NOMO-1 treated with DMSO at 0.1 percent for 48 hours (cell line): ENCODE data around the gene CCDC97.
A peak's percentile ranks its signal among the peaks of the same experiment; 100 is the strongest.

Source experiments
- DNase-seq: peaks from one replicate; lab custom pipeline; 2025; ENCODE audit not compliant: unreplicated experiment; lab: John Stamatoyannopoulos, UW

CCDC97 gene

DNA sequence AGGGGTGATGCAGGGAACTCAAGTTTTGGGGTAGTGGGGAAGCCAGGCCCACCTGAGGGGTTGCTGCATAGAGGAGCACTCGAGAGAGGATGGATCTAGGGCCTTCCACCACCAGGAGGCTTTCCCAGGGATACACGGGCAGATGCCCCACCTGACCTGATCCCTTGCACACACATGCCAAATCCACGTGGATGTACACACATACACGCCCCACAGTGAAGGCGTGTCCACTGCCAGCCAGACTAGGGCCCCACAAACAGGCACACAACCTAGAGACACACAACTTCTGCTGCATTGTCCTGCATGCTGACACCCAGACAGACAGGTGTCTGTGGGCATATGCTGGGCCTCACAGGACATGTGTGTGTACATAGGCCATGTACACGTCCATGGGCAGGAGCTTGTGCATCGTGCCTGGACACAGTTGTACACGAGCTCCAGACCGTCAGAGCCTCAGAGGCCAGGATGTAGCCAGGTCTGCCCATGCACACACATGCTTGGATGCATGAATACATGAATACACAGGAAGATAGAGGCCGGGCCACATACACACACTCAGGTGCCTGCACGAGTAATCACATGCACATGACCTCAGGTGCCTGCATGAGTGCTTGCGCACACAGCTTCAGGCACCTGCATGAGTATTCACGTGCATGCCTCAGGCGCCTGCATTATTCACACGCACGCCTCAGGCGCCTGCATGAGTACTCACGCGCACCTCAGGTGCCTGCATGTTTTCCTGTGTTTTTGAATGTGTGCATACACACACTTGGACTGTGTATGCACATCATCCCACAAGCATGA, 8.9 kb downstream of the CCDC97 start:
- no peak for DNase-seq

DNA sequence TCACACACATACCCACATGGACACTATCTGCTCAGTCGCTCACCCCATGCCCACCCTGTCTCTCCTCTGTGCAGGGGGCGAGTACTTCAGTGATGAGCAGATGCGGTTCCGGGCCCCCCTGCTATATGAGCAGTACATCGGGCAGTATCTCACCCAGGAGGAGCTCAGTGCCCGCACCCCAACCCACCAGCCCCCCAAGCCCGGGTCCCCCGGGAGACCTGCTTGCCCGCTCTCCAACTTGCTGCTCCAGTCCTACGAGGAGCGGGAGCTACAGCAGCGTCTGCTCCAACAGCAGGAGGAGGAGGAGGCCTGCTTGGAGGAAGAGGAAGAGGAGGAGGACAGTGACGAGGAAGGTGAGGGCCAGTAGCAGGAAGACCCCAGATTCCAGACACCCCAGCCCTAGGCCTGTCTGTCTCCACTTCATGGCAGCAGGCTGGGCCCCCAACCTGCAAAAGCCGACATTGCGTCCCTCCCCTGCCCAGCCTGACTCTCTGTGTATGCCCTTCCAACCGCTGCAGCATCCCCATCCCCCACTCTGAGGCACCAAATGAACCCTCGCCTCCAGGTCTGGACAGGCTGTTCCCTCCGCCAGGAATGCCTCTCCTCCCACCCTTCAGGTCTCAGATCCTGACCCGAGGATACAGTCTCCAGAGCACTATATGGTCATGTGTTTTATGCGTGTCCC, 9.7 kb downstream of the CCDC97 start:
- no peak for DNase-seq

DNA sequence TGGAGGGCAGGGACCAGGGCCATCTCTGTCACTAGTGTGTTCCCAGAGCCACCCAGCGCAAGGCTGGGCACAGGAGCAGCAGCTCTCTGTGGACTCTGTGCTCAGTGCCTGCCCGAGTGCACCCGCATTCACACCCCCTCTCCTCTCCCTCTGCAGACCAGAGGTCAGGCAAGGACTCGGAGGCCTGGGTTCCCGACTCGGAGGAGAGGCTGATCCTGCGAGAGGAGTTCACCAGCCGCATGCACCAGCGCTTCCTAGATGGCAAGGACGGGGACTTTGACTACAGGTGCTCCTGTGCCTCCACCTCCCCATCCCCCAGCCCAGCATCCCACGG, 10.2 kb downstream of the CCDC97 start:
- DNase-seq = no peak

DNA sequence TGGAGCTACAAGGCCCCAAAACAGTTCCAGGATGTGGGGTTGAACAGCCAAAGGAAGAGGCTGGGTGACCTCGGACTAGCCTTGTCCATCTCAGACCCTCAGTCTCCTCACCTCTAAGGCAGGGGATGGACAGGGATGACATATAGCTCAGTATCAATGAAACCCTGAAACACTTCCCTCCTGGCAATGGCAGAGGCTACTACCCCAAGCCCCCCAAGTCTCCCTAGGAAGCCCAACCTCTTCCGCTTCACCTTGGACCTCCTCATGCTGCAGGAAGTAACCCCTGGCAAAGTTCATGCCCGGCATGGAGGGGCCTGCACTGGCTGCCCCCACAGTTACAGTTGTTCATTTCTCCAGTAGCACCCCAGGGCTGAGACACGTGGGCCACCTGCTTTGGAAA, 10.6 kb downstream of the CCDC97 start:
- DNase-seq = no peak

DNA sequence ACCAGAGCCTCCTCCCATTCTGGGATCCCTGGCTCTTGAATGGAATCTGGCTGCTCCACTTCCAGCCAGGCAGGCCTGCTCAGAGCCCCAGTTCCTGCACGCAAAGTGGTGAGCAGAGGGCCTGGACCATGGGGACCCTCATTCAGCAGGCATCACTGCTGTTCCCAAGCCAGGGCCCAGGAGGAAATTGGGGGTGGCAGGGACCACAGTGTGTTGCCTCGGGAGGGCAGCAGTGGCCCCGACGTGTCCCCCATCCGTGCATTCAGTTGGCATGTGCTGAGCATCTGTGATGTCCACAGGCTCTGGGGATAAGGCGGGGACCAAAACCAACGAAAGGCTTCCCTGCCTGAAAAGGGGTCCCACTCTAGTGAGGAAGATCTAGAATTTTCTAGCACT, 11.2 kb downstream of the CCDC97 start:
- DNase-seq = no peak

DNA sequence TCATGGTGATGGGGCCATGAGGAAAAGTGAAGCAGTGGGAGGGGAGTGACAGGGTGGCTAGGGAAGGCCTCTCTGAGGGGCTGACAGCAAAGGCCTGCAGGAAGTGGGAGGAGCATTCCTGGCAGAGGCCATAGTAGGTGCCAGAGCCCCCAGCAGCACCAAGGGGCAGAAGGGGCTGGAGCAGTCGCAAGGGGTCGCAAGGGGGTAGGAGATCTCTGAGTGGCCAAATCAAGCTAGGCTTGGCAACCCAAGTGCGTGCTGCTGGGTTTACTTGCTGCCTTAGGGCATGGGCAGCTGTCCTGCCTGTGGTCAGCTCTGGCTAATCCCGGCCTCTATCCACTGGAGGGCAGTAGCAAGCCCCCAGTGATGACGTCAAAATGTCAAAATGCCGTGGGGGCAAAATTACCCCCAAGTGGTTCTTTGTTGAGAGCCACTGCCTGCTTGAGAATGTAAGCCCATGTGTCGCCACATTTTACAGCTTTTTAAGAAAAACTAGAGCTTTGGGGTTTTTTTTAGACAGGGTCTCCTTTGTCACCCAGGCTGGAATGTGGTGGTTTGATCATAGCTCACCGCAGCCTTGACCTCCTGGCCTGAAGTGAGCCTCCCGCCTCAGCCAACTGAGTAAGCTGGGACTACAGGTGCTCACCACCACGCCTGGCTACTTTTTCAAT, 11.8 kb downstream of the CCDC97 start:
- peak; percentile 7 for DNase-seq

DNA sequence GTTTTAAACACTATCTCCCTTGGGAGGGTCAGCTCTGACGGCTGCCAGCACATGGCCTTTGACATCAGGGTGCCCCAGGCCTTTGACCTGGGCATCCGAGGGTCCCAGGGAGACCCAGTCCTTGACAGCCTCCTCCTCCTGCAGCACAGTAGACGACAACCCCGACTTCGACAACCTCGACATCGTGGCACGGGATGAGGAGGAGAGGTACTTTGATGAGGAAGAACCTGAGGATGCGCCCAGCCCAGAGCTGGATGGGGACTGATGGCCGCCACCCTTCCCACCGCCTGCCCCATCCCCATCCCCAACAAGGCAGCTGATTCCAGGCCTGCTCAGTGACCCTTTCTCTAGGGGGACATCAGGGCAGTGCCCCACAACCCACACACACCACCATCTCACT, 12.5 kb downstream of the CCDC97 start:
- DNase-seq = no peak

DNA sequence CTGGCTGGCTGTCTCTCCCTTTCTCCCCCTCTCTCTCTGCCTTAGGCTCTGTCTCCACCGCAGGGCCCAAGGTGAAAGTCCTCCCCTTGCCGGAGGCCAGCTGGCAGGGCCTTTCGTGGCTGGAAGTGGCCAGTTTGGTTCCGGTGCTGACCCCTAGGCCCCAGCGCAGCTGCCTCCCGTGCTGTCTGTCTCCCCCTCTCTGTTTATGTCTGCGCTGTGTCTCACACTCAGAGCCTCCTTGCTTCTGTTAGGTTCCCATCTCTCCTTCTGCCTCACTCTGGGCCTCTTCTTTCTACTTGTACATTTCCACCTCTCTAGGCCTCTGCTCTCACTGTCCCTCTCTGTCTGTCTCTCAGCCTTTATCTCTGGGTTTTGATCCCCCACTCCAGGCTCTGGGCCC, 13.1 kb downstream of the CCDC97 start:
- DNase-seq = no peak

DNA sequence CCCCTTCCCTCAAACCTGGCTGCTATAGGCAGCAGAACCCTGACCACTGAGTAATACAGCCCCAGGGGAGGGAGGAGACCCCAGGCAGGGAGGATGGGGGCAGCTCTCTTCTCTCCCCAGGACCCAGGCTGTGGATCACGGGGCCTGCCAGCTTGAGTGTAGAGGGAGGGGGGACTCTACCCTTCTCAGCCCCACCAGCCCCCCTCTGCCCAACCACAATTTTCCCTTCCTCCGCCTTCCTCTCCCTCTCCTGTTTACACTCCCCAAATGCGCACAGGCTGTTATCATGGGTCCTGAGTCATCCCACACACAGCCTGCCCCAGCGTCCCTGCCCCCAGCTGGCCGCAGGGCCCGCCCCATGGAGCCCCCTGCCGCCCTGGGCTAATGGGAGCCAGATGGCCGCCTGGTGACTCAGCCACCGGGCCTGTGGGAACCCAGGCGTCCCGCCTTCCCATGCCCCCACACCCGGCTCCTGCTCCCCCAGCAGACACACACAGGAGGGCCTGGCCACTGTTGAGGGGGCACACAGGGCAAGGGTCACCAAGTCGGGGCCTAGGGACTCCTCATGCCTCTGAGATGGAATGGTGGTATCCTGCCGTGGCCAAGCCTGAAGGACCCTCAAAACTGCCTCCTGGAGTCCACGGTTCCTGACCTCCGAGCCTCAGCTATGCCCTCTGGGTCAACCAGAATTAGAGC, 13.6 kb downstream of the CCDC97 start:
- peak; percentile 19 for DNase-seq

DNA sequence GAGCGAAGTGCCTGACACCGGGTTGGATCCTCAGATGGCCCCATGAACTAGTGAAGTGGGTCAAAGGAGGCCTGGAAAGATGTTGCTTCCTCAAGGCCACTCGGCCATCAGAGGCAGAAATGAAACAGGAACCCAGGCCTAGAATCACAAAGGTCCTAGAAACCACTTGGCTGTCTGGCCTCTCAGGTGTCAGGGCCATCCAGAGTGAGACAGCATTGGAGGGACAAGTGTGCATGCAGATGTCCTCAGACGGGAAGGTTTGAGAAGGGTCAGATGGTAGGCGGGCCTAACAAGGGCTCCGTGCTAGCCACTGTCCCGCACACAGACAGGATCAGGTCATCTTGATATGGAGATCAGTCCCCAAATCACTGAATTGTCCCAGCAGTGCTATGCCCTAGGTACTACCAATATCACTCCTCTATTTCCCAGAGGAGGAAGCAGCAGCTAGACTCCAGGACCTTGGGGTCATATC, 14.3 kb downstream of the CCDC97 start:
- peak; percentile 29 for DNase-seq

DNA sequence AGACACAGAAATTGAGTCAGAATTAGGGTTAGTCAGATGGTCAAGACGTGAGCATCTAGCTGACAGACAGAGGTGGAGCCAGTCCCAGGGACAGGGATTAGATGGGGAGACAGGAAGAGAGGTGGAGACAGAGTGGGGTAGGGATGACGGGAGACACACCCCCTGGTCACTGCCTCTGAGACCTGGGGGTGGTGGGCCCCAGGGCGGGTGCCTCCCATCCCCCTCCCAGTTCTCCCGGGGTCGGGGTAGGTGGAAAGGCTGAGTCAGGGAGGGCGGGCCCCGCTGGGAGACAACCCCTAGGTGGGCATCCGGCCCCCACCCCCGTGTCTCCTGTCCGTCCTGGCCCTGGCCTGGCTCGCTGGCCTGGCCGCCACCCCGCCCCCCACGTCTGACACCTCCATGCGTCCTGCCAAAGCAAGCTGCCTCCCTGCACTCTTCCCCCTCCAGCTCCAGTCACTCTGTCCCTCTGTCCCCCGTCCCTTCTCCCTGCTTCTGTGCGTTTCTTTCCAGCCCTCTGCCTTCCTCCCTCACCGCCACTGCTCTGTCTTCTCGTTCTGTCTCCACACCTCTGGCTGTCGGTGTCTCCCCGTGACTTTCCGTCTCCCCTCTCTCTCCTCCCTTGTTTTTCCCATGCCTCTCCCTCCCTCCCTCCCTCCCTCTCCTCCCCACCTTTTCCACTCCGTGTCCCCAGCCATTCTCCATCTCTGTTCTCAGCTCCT, 15.1 kb downstream of the CCDC97 start:
- no peak for DNase-seq

DNA sequence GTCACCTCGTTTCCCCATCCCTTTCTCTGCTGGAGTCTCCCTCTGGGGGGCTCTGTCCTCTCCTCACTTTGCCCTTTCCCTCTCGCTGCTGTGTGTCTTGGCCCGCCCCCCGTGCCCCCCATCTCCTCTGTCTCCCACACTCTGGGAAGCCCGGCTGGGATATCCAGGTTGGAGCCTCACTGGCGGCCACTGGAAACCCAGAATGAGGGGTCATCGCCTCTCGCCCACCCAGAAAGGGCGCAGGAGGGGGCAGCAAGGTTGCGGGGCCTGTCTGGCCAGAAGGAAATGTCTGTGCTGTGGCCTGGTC, 15.6 kb downstream of the CCDC97 start:
- DNase-seq = no peak

DNA sequence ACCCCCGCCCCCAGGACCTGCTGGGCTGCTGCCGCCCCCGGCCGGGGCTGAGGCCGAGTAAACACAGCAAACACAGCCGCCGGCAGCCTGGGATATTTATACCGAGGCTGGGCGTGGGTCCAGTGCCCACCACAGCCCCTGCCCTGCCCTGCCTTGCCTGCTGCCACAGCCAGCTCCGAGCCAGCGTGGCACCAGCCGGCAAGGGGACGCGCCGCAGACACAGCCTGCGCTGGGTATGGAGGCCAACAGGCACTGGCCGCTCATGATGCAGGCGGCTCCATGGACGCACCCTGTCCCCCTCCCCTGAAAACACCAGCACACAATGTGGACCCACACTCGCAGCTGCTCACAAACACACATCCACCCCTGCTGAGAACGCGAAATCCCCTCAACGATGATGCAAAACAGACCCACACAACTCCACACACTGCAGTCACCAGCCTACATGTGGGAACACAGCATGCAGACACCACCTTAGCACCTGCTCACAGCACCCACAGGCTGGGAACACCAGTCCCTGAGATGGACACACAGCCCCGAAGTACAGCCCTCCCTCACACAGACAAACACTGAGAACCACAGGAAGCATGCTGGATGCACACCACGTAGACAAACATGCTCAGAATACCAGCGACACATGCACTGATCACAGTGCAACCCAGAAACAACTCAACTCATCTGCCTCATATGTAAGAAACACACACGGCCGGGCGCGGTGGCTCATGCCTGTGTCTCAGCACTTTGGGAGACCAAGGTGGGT, 16.2 kb downstream of the CCDC97 start:
- no peak for DNase-seq

DNA sequence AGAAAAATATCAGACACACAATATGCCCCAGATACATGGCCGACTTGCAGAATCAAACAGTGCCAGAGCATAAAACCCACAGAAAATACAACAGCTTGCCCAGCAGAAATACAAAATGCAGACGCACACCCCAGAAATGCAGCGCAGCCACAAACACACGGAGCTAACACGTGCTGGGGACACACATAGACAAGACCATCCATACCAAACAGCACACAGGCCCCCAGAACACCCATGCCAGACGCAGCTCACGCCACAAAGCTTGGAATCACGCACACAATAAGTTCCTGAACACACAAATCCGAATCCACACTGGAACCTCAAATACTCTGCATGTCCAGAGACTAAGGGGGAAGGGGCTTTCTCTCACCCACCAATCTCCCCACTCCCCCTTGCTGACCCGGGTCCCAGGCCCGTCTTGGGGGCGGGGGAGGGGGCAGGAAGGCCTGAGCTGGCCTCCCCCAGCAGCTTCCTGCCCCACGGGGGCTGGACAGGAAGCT, 17.2 kb downstream of the CCDC97 start:
- DNase-seq = no peak

DNA sequence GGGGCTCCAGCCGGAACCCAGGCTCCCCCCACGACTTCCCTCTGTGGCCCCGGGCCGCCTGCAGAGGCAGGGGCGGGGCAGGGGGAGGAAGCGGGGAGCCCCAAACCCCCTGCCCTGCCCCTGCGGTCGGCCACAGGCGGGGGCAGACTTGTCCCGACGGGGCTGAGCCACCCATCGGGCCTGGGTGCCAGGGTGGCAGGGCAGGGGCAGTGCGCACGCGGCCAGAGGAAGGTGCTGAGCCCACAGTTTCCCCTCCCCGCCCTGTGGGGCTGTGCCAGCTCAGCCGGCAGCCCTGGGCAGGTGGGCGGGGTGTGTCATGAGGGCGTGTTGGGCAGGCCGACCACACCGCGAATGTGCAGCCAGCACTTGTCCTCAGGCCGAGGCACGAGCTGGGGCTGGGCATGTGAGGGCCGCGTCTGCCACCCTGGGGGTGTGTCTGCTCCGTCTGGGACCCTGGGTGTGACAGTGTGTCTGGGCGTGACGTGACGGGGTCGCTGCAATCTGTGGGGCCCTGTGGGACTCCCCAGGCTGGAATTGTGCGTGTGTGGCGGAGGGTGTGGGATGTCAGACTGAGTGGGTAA, 17.7 kb downstream of the CCDC97 start:
- peak; percentile 70 for DNase-seq

DNA sequence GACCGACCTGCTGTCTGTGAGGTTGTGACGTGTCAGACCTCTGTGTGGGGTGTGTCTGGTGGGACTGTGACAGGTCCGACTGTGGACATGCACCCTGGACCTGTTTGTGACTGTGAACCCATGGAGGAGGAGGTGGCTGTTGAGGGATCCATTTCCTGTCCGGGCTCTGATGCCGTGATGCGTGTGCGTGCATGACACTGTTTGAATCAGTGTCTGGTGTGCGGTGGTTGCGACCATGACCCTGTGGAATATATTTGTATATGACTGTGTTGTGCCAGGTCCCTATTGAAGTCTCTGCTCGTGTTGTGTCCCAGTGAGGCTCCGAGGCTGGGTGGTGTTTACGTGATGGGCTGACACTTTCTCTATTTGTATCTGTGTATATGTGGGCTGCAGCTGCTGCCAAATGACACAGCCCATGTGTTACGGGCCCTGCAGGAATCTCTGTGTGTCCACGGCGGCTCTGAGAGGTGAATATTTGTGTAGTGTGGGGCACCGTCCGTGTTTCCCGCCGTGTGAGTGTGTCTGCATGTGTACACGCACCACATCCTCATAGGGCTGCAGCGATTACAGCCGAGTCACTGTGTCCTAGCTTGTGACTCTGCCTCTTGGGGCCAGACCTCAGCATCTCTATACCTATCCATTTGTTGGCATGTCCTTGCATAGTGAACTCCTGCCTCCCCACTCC, 18.3 kb downstream of the CCDC97 start:
- peak; percentile 70 for DNase-seq

DNA sequence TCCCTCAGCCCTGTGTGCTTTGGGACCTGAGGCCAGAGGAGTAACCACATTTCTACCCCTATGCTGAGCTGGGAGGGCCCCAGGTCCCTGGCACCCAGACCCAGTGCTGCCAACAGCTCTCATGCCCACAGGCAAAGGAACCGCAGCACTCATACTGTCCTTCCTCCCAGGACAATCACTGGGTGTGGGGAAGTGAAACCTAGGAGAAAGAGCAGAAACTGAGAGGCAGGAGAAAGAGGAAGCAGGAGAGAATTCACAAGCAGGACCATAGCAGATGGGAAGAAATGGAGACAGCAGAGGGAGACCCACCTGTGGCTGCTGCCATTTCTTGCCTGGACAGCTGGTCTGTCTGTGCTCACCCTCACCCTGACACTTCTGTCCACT, 18.9 kb downstream of the CCDC97 start:
- DNase-seq = peak; percentile 94

DNA sequence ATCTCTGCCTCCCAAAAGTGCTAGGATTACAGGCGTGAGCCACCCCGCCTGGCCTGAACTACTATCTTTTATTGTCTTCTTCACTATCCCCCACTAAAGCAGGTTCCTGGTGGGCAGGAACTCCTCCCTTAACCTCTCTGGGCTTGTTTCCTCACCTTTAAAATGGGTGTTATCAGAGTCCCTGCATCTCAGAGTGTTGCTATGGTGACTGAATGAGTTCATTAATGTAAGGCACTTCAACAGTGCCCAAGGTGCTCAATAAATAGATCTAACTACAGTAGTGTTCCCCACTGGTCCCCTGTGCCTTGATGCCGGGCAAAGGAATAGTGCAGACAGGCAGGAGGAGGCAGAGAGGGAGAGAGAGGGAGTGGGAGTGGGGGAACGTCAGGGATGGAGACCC, 20.5 kb downstream of the CCDC97 start:
- no peak for DNase-seq

DNA sequence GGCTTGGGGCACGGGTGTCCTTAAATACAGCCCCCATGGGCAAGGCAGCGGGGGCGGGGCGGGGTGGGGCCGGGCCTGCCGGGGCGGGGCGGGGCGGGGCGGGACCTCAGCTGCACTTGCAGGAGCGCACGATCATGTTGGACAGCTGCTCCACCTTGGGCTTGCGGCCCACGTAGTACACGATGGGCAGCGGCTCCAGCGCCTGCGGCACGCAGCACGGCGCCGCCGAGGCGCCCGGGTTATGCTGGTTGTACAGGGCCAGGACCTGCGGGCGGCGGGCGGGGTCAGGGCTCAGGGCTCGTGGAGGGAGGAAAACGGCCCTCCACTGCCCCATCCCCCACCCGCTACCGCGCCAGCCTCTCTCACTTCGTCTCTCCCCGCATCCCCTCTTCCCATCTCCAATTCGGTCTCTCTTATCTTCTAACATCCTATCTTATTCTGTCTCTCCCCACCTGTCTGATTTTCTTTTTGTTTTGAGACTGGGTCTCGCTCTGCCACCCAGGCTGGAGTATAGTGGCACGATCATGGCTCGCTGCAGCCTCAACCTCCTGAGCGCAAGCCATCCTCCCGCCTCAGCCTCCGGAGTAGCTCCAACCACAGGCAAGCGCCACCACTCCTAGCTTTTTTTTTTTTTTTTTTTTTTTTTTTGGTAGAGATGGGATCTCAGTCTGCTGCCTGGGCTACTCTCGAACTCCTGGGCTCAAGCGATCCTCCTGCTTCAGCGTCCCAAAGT, 21.1 kb downstream of the CCDC97 start:
- DNase-seq = no peak
